Measurements from ENCODE around the gene COL4A4.
"Not testable (repeated sequence)": the region's sequence is repeated elsewhere in the genome, so short reads cannot be mapped to it uniquely, and the experiment has no call there.

COL4A4 gene

GRCh38 chr2:227082286-227082685 is 81.7 kb downstream of the COL4A4 start:
- no peak overlapping the region for H2AFZ ChIP-seq (ENCODE audit: low read length)
- no peaks in the 10 kb centered on the region for H3K79me2 ChIP-seq (ENCODE audit: low read length)
- no peaks in the 10 kb centered on the region for H4K20me1 ChIP-seq (ENCODE audit: insufficient read depth, low read length)
- no peak overlapping the region for H3K9ac ChIP-seq (ENCODE audit: low read length)
- H3K9me2 ChIP-seq (replicated peaks; ENCODE audit: insufficient read depth, low read length): no peaks in the 10 kb centered on the region
- no peaks in the 10 kb centered on the region for H3K27me3 ChIP-seq (replicated peaks; ENCODE audit: insufficient read depth, low read length)
- no peak for TF ChIP-seq EZH2 (optimal IDR thresholded peaks at IDR 0.05; ENCODE audit: low read depth, low read length)
- no peak for TF ChIP-seq CTCF (IDR thresholded peaks at IDR 0.05; ENCODE audit: low read length)
- TF ChIP-seq EZH2phosphoT487 (IDR thresholded peaks at IDR 0.05; ENCODE audit: low read length): no peak
- H3K36me3 ChIP-seq (replicated peaks; ENCODE audit: insufficient read depth, low read length): no peaks in the 10 kb centered on the region
- no peaks in the 10 kb centered on the region for H3K9me3 ChIP-seq (replicated peaks; ENCODE audit: insufficient read depth, low read length)
- H3K4me3 ChIP-seq (ENCODE audit: low read length): no peak overlapping the region
- H3K4me1 ChIP-seq (ENCODE audit: low read length): no peaks in the 10 kb centered on the region
- H3F3A ChIP-seq (ENCODE audit: insufficient read depth, low read length): no peaks in the 10 kb centered on the region
- DNase-seq: no peak
- no peak overlapping the region for H3K4me2 ChIP-seq (ENCODE audit: low read depth, low read length)
- no peak overlapping the region for H3K27ac ChIP-seq (ENCODE audit: low read length)

- Histone ChIP-seq H3K9me2 (replicated peaks; ENCODE audit: insufficient read depth, low read length) (no peaks in the 10 kb centered on the region), H3K27ac (ENCODE audit: low read length) (no peak overlapping the region), H3K27me3 (replicated peaks; ENCODE audit: insufficient read depth, low read length) (no peaks in the 10 kb centered on the region), H3K4me2 (ENCODE audit: low read depth, low read length) (no peak overlapping the region), H2AFZ (ENCODE audit: low read length) (no peak overlapping the region), H3K36me3 (replicated peaks; ENCODE audit: insufficient read depth, low read length) (no peaks in the 10 kb centered on the region), H3K9me3 (replicated peaks; ENCODE audit: insufficient read depth, low read length) (no peaks in the 10 kb centered on the region), H3K79me2 (ENCODE audit: low read length) (no peaks in the 10 kb centered on the region), H4K20me1 (ENCODE audit: insufficient read depth, low read length) (no peaks in the 10 kb centered on the region), H3K9ac (ENCODE audit: low read length) (no peak overlapping the region), H3K4me3 (ENCODE audit: low read length) (no peak overlapping the region), H3K4me1 (ENCODE audit: low read length) (no peaks in the 10 kb centered on the region), H3F3A (ENCODE audit: insufficient read depth, low read length) (no peaks in the 10 kb centered on the region)
- TF ChIP-seq EZH2 (optimal IDR thresholded peaks at IDR 0.05; ENCODE audit: low read depth, low read length) (no peak), CTCF (IDR thresholded peaks at IDR 0.05; ENCODE audit: low read length) (no peak), EZH2phosphoT487 (IDR thresholded peaks at IDR 0.05; ENCODE audit: low read length) (no peak)
- DNase-seq: no peak
Observed at GRCh38 chr2:227079726-227080125, 84.3 kb downstream of the COL4A4 start.

GRCh38 chr2:227065065-227065464 is 98.9 kb downstream of the COL4A4 start:
- H3K27me3 ChIP-seq (replicated peaks; ENCODE audit: insufficient read depth, low read length); H2AFZ ChIP-seq (ENCODE audit: low read length); H3K79me2 ChIP-seq (ENCODE audit: low read length); H3K4me3 ChIP-seq (ENCODE audit: low read length); H3K4me1 ChIP-seq (ENCODE audit: low read length); H4K20me1 ChIP-seq (ENCODE audit: insufficient read depth, low read length); H3K27ac ChIP-seq (ENCODE audit: low read length); H3F3A ChIP-seq (ENCODE audit: insufficient read depth, low read length); H3K9me2 ChIP-seq (replicated peaks; ENCODE audit: insufficient read depth, low read length); H3K9me3 ChIP-seq (replicated peaks; ENCODE audit: insufficient read depth, low read length); DNase-seq; H3K36me3 ChIP-seq (replicated peaks; ENCODE audit: insufficient read depth, low read length); H3K9ac ChIP-seq (ENCODE audit: low read length); H3K4me2 ChIP-seq (ENCODE audit: low read depth, low read length): not testable (repeated sequence)

- Histone ChIP-seq H3K9ac (ENCODE audit: low read length) (no peak overlapping the region), H3K4me3 (ENCODE audit: low read length) (no peak overlapping the region), H3K79me2 (ENCODE audit: low read length) (no peaks in the 10 kb centered on the region), H3K9me3 (replicated peaks; ENCODE audit: insufficient read depth, low read length) (no peaks in the 10 kb centered on the region), H3K4me1 (ENCODE audit: low read length) (no peaks in the 10 kb centered on the region), H3K27me3 (replicated peaks; ENCODE audit: insufficient read depth, low read length) (no peaks in the 10 kb centered on the region), H3K27ac (ENCODE audit: low read length) (no peak overlapping the region), H3F3A (ENCODE audit: insufficient read depth, low read length) (no peaks in the 10 kb centered on the region), H2AFZ (ENCODE audit: low read length) (no peak overlapping the region), H4K20me1 (ENCODE audit: insufficient read depth, low read length) (no peaks in the 10 kb centered on the region), H3K36me3 (replicated peaks; ENCODE audit: insufficient read depth, low read length) (no peaks in the 10 kb centered on the region; the same call in 1 of the 2 replicates), H3K4me2 (ENCODE audit: low read depth, low read length) (no peak overlapping the region), H3K9me2 (replicated peaks; ENCODE audit: insufficient read depth, low read length) (no peaks in the 10 kb centered on the region)
- TF ChIP-seq EZH2phosphoT487 (IDR thresholded peaks at IDR 0.05; ENCODE audit: low read length) (no peak), CTCF (IDR thresholded peaks at IDR 0.05; ENCODE audit: low read length) (no peak)
- DNase-seq: no peak
Observed at GRCh38 chr2:227058888-227059399, 105.1 kb downstream of the COL4A4 start.
